Mucosa of descending colon (tissue), 3 donors: Measurements from ENCODE around the gene CCDC182. TPM values are rescaled to one million over a fixed set of nuclear protein-coding genes. Genes with fewer than 3 reads are reported as not detected.

Experiments
- ATAC-seq: fragments of 200-7000 bp; cut with Tn5 transposase; one replicate; pipeline ENCODE4 v1.9.1; 2020; ENCODE audit warnings: mild to moderate bottlenecking, moderate library complexity
- DNase-seq, 3 donors: peaks; one replicate each; pipeline ENCODE4 v3.0.0-alpha.2; 2020
- H3K36me3 ChIP-seq: fragments of 200-600 bp; one replicate; pipeline ENCODE4 v1.8.0; 2021; ENCODE audit warnings: low read depth, mild to moderate bottlenecking
- H3K4me1 ChIP-seq: fragments of 200-600 bp; one replicate; pipeline ENCODE4 v1.8.0; 2021; ENCODE audit warnings: low read depth, mild to moderate bottlenecking
- H3K4me3 ChIP-seq: fragments of 200-600 bp; one replicate; pipeline ENCODE4 v1.8.0; 2021; ENCODE audit warnings: mild to moderate bottlenecking
- H3K9me3 ChIP-seq: fragments of 200-600 bp; one replicate; pipeline ENCODE4 v1.8.0; 2021; ENCODE audit warnings: mild to moderate bottlenecking
- intact Hi-C, 2 donors: fragments of 100-400 bp; cut with DNase I in 1 of 2; cut with micrococcal nuclease in 1 of 2; formaldehyde crosslinking; loops; one replicate each; pipeline versions ENCODE4 v1.11.0 to v1.11.1; 2022; cut with DNase I, micrococcal nuclease
- total RNA-seq, 3 donors: library from RNA; stranded (reverse); fragmentation: NEBNext Ultra II Directional in 2 of 3; extraction: Animal tissue kit (Norgen Biotek cat#: 25700) in 2 of 3; gene quantifications; one replicate each; pipeline versions ENCODE4 v1.2.1 to v1.2.4, GENCODE V29; 2021 to 2023
- TF ChIP-seq, protein P1 (sequence below): fragments of 200-600 bp; IDR thresholded peaks from one replicate; pipeline ENCODE4 v1.8.0; 2022; ENCODE audit warnings: antibody characterized with exemption, mild to moderate bottlenecking
- donor health status: DM: no; HTN: no; CAD: no; lungs with moderate emphysema.
- donor health status: DM: no; HTN: no; CAD: no.
- donor health status: DM: no; HTN: yes; CAD: no.

The CCDC182 gene
- total RNA-seq, 3 donors from 2014 or later = not detected

DNA sequence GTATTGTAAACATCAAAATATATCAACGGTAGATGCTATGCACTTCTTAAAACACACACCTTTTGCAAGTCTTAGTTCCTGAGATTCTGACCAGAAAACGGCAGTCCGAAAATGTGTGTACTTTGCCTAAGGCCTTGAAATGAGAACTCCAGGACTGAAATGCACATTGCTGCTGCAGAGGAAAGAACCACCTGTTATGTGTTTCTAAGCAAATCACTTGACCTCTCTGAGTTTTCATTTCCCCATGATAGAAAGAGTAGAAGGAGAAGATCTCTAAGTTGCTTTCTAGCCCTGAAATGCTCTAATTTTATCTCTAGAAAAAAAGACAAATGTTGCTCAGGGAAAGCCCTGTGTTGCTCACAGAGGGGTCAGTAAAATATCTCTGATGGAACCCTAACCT is 9.9 kb downstream of the CCDC182 start:
- intact Hi-C loops = loop anchor here in 1 of 2 donors (5.0 kb wide), 1 partner anchor 318 kb away; no protein-coding TSS in a partner anchor
- no peak for DNase-seq
- H3K36me3 ChIP-seq = no peaks in the 10 kb centered on the region
- no peaks in the 10 kb centered on the region for H3K4me1 ChIP-seq
- ATAC-seq = no peak
- no peak overlapping the region for H3K4me3 ChIP-seq
- H3K9me3 ChIP-seq = no peaks in the 10 kb centered on the region
- TF ChIP-seq, protein P1, sequence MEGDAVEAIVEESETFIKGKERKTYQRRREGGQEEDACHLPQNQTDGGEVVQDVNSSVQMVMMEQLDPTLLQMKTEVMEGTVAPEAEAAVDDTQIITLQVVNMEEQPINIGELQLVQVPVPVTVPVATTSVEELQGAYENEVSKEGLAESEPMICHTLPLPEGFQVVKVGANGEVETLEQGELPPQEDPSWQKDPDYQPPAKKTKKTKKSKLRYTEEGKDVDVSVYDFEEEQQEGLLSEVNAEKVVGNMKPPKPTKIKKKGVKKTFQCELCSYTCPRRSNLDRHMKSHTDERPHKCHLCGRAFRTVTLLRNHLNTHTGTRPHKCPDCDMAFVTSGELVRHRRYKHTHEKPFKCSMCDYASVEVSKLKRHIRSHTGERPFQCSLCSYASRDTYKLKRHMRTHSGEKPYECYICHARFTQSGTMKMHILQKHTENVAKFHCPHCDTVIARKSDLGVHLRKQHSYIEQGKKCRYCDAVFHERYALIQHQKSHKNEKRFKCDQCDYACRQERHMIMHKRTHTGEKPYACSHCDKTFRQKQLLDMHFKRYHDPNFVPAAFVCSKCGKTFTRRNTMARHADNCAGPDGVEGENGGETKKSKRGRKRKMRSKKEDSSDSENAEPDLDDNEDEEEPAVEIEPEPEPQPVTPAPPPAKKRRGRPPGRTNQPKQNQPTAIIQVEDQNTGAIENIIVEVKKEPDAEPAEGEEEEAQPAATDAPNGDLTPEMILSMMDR = no peak

DNA sequence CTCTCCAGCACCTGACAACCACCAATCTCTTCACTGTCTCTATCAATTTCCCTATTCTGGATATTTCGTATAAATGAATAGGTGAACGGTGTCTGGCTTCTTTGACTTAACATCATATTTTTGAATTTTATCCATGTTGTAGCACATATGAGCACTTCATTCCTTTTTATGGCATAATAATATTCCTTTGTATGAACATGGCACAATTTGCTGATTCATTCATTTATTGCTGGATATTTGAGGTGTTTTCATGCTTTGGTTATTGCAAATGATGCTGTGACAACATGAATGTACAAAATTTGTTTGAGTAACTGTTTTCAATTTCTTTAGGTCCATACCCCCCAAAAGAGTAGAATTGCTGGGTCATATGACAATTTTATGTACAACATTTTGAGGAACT is 12.0 kb downstream of the CCDC182 start:
- intact Hi-C loops = no loop called here
- TF ChIP-seq, protein P1 = no peak
- no peaks in the 10 kb centered on the region for H3K36me3 ChIP-seq
- ATAC-seq (no peak), DNase-seq (no peak)
- no peaks in the 10 kb centered on the region for H3K9me3 ChIP-seq
- no peak overlapping the region for H3K4me3 ChIP-seq
- no peaks in the 10 kb centered on the region for H3K4me1 ChIP-seq

- Histone ChIP-seq H3K4me1 (no peaks in the 10 kb centered on the region), H3K4me3 (no peak overlapping the region), H3K9me3 (no peaks in the 10 kb centered on the region), H3K36me3 (no peaks in the 10 kb centered on the region)
- DNase-seq (no peak), ATAC-seq (no peak)
- intact Hi-C loops = no loop called here
- TF ChIP-seq, protein P1 = no peak
Measured at GRCh38 chr17:57732062-57732461, 13.0 kb downstream of the CCDC182 start.

GRCh38 chr17:57730026-57730701 is 14.9 kb downstream of the CCDC182 start:
- Histone ChIP-seq H3K9me3 (no peaks in the 10 kb centered on the region), H3K4me1 (no peaks in the 10 kb centered on the region), H3K36me3 (no peaks in the 10 kb centered on the region), H3K4me3 (no peak overlapping the region)
- DNase-seq (no peak), ATAC-seq (no peak)
- intact Hi-C loops = no loop called here
- TF ChIP-seq, protein P1 = no peak

- H3K4me3 ChIP-seq = no peak overlapping the region
- intact Hi-C loops = no loop called here
- ATAC-seq (no peak), DNase-seq (no peak)
- no peaks in the 10 kb centered on the region for H3K9me3 ChIP-seq
- no peaks in the 10 kb centered on the region for H3K4me1 ChIP-seq
- TF ChIP-seq, protein P1 = no peak
- H3K36me3 ChIP-seq = no peaks in the 10 kb centered on the region
Measured at GRCh38 chr17:57727630-57728175, 17.4 kb downstream of the CCDC182 start.
